ENCODE results near the gene GTF2IRD1. TPM values are rescaled to one million over a fixed set of nuclear protein-coding genes. Genes with fewer than 3 reads are reported as not detected.

GTF2IRD1 gene
- total RNA-seq, 1 experiment from 2014 or later = 34.3 TPM

GRCh38 chr7:74424291-74424880 is 29.3 kb upstream of the GTF2IRD1 start:
- Histone ChIP-seq H3K4me1 (ENCODE audit: insufficient read depth, low read length) (no peaks in the 10 kb centered on the region; the same call in 1 of the 2 replicates), H3K14ac (ENCODE audit: insufficient read depth, low read length) (no peak overlapping the region), H3K18ac (ENCODE audit: insufficient read length, low read depth, low read length) (no peak overlapping the region), H2BK120ac (ENCODE audit: low read depth, low read length, poor library complexity, severe bottlenecking) (no peak overlapping the region), H3K4ac (ENCODE audit: low read depth, low read length) (no peak overlapping the region), H3K9me3 (ENCODE audit: control insufficient read depth, low read depth, low read length) (no peaks in the 10 kb centered on the region), H2BK12ac (ENCODE audit: insufficient read length, low read depth, low read length) (no peak overlapping the region), H3K56ac (ENCODE audit: insufficient read length, low read depth, low read length) (no peak overlapping the region), H3K27ac (ENCODE audit: insufficient read length, low read depth, low read length) (no peak overlapping the region), H3K23ac (ENCODE audit: insufficient read length, low read depth, low read length) (no peak overlapping the region), H2BK15ac (ENCODE audit: low read depth, low read length) (no peak overlapping the region), H2AFZ (ENCODE audit: low read length) (no peak overlapping the region), H4K20me1 (ENCODE audit: control insufficient read depth, insufficient read depth, insufficient read length) (no peaks in the 10 kb centered on the region), H4K8ac (replicated peaks; ENCODE audit: insufficient read length, low read depth, low read length) (no peak overlapping the region), H3K9ac (ENCODE audit: extremely low read depth, insufficient read length, low read length) (no peak overlapping the region), H2BK20ac (ENCODE audit: low read depth, low read length, poor library complexity, severe bottlenecking) (no peak overlapping the region), H4K5ac (ENCODE audit: insufficient read length, low read depth, low read length) (no peak overlapping the region), H2BK5ac (ENCODE audit: insufficient read length, low read length) (no peak overlapping the region), H3K27me3 (ENCODE audit: insufficient read depth, low read length) (no peaks in the 10 kb centered on the region), H3K79me1 (ENCODE audit: insufficient read depth, low read depth, low read length, poor library complexity, severe bottlenecking) (no peaks in the 10 kb centered on the region), H2AK5ac (ENCODE audit: insufficient read length, low read length) (no peak overlapping the region), H3T11ph (ENCODE audit: low read length) (no peak overlapping the region), H3K79me2 (ENCODE audit: insufficient read depth, low read length) (no peaks in the 10 kb centered on the region), H4K91ac (ENCODE audit: insufficient read length, low read depth, low read length) (no peak overlapping the region), H3K4me2 (ENCODE audit: insufficient read depth, insufficient read length, low read length) (no peak overlapping the region), H3K23me2 (ENCODE audit: insufficient read length, low read depth, low read length, poor library complexity, severe bottlenecking) (no peaks in the 10 kb centered on the region)
- whole genome bisulfite sequencing (ENCODE audit: extremely low coverage, insufficient read length, low lambda C conversion rate) = no CpG with 5 or more reads among the region's 10 CpGs
- no peaks in the 10 kb centered on the region for H3K27me3 Mint-ChIP-seq (ENCODE audit: low read depth)
- H3K27ac Mint-ChIP-seq = no peak overlapping the region
- no peak for DNase-seq
- no peak overlapping the region for H3K4me3 Mint-ChIP-seq
- no peak for TF ChIP-seq CTCF (conservative IDR thresholded peaks at IDR 0.05)
- H3K36me3 Mint-ChIP-seq (ENCODE audit: insufficient read depth in 1 of 3, low read depth in 3 of 3) = no peaks in the 10 kb centered on the region
- H3K9me3 Mint-ChIP-seq = no peaks in the 10 kb centered on the region; a peak in 2 of 5 replicates
- H3K4me1 Mint-ChIP-seq = peaks cover 7 to 8% of the 10 kb centered on the region in 2 experiments

Data from H9 (cell line).